NCI-H345 (cell line): ENCODE measurements around the gene SLC23A2.

ENCODE experiments used
- DNase-seq: peaks from one replicate; lab custom pipeline; 2025; lab: John Stamatoyannopoulos, UW

SLC23A2 gene

DNA sequence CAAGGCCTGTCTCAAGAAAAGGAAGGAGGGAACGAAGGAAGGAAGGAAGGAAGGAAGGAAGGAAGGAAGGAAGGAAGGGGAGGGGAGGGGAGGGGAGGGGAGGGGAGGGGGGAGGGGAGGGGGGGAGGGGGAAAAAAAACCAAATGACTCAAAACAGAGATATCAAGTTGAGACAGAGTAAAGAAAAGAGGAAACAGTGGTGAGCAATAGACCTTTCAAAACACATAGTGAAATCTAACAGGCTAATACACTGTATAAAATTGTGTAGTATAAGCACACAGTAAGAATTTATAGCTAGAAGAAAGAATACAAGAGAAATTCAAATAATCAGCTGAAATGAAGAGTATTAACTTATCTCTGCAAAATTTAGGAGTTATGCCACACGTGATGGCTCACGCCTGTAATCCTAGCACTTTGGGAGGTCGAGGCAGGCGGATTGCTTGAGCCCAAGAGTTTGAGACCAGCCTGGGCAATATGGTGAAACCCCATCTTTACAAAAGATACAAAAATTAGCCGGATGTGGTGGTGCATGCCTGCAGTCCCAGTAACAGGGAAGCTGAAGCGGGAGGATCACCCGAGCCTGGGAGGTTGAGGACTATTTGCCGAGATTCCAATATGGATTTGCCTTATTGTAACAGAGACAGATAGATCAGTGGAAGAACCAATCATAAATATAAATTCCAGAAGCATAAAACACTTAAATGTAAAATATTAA lies 156.4 kb downstream of the SLC23A2 start:
- DNase-seq = no peak

DNA sequence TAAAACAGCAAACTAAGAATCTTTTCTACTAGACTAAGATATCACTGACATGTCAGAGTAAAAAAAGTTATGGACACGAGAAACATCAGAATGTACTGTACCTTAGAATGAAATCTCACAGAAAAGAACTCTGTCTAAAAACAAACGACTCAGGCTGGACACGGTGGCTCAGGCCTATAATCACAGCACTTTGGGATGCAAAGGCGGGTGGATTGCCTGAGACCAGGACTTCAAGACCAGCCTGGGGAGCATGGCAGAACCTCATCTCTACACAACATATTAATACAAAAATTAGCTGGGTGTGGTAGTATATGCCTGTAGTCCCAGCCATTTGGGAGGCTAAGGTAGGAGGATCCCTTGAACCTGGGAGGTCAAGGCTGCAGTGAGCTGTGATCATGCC lies 157.0 kb downstream of the SLC23A2 start:
- DNase-seq = no peak

DNA sequence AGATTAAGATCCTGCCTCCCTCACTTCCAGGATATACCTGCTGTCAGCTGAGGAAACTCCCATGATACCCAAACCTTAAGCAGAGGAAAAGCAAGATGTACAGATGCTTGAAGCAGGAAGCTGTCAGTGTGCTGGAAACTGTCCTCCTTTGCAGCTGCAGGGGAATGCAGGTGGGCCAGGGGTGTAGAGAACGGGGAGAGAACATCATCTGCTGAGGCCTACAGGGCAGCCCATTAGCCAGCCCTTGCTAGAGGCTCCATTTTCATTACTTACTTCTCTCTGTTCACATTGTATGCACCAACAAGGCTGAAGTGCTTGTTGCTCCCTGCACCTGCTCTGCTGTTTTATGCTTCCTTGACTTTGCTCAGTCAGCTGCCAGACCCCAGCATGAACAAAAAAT lies 160.5 kb downstream of the SLC23A2 start:
- peak; percentile 70 for DNase-seq

DNA sequence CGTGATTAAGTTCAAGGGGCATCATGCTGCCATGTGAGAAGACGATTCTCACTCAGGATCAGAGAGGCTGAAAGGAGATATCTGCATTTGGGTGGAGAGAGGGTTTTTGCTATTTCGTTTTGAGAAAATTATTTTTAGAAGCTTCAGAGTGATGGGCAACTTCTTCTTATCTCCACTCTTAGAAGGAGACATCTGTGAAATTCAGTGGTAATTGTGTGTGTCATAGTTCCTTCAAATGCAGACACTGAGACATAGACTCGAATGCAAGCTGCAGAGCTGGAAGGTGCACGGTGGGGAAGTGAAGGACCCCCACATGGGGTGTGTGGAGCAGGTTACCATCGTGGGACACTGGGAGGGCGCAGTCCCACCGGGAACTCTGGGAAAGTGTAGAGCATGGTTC lies 162.8 kb downstream of the SLC23A2 start:
- DNase-seq = no peak

DNA sequence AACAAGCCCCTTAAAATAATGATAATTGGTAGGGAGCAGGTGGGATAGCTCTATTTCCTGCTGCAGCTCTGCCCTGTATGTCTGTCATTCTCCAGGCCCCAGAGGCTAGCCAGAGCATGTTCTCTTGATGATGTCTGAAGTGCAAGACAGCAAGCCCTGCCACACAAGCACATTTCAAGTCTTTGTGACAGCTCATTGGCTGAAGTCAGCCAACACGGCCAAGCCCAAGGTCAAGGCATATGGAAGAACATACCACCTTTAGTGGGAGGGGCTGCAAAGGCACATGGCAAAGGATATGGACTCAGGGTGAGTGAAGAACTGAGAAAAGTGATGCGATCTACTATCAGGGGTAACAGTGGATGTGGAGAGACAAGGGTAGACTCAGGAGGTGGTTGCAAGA lies 163.6 kb downstream of the SLC23A2 start:
- DNase-seq = no peak

DNA sequence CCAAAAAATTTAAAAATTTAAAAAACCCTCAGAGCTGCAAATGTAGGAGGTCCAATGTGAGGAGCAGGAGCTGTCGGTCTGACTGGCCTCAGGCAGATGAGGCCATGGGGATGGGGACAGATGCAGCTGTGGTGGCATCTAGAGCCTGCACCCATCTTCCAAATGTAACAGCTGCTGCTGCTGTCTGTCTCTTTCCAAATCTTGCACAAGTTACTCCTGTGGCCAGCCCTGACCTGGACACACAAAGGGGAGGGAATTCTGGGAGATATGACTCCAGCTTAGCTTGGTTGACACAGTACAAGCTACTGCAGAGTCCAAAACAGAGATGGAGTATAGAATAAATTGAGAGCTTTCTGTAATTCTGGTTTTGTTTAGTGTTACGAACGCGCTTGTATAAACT lies 164.4 kb downstream of the SLC23A2 start:
- no peak for DNase-seq

DNA sequence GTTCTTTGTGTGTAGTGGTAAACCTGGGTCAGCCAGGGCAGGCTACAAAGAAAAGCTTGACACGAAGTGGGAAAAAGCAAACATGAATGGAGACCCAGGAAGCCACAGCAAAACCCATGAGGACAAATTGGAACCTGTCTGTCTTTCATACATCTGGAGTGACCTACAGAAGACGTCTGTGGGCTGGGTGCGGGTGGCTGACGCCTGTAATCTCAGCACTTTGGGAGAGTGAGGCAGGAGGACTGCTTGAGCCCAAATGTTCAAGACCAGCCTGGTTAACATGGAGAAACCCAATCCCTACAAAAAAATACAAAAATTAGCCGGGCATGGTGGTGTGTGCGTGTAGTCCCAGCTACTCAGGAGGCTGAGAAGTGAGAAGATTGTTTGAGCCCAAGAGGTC lies 164.8 kb downstream of the SLC23A2 start:
- no peak for DNase-seq

DNA sequence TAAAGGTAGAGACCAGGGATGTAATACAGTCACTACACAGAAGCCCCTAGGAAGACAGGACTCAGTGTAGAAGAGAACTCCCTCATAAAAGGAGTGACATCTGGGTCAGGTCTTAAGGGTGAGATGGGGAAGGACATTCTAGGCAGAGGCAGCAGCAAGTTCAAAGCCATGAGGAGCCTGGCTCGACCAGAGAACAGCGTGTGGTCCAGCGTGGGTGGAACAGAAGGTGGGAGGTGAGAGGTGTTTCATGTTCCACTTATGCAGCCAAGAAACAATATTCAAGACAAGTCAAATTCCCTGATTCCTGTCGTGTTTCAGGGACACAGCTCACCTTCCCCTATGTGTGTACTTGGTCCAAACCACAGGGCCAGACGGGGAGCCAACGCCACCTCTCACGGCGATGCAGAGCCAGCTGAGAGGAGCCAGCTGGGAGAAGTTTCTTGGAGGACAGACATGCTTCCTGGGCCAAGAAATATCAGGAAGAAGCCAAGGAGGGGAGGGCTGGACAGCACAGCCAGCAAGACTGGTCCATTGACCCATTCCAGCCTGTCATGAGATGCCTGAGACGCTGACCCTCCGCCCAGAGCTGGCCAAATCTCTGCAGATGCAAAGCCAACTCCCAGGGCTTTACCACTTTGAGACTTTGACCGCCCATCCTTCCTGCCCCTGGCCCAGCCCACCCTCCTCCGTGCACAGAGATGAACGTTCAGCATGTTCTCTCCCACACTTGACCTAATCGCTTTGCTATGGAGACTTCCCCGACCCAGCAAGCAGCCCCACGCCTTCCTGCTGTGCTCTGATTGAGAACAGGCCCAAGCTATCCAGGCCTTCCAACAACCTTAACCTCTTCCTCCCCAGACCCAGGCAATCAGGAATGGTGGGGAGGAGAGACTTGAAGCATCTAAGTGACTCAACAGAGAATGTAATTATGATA lies 165.8 kb downstream of the SLC23A2 start:
- no peak for DNase-seq

DNA sequence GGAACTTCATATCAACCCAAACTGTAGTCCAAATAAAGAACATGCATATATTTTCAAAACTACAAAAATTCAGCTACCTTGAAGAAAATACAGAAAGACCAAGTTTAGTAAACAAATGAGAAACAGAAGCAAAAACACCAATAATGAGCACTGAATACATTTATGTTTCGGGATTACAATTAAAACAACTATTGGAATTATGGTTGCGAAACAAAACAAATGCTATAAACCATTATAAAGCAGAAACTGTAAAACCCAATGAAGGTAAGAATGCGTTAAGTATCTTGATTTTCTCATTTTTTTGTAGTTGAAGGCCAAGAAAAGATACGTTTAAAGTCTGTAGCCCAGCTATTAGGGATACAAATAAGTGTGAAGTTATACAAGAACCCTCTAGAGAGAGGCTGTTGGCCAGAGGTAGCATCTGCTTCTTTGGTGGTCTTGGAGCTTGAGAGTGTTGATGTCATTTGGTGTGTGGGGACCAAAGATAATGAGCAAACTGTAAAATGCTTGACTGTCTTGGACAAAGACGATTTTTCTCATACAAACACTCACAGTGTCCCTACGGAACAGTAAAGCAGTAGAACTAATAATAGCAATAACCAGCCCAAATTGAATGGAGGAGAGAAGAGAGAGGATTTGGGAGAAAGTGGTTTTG lies 168.1 kb downstream of the SLC23A2 start:
- DNase-seq = no peak

DNA sequence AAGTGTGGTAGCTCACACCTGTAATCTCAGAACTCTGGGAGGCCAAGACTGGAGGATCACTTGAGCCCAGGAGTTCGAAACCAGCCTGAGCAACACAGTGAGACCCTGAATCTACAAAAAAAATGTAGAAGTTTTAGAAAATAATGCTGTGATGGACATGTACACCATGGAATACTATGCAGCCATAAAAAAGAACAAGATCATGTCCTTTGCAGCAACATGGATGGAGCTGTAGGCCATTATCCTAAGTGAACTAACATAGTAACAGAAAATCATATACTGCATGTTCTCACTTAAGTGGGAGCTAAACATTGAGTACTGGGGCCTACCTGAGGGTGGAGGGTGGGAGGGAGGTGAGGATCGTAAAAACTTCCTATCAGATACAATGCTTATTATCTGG lies 168.8 kb downstream of the SLC23A2 start:
- DNase-seq = no peak

DNA sequence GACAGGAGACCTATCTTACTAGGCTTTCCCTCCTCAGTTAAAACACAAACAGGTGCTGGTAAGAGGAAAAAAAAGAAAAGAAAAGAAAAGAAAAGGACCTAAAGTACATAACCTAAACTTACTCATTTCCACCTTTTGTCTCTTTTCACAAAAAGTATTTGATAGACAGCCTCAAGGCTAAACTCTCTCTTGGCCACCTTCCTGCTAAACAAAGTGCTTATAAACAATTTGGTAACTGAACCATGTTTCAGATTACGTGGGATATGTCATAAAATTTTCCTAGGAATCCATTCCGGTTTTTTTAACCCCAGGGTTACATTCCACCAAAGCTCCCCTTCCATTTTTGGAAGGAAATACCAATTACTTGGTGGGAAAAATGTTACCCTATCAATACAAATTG lies 170.6 kb downstream of the SLC23A2 start:
- no peak for DNase-seq

DNA sequence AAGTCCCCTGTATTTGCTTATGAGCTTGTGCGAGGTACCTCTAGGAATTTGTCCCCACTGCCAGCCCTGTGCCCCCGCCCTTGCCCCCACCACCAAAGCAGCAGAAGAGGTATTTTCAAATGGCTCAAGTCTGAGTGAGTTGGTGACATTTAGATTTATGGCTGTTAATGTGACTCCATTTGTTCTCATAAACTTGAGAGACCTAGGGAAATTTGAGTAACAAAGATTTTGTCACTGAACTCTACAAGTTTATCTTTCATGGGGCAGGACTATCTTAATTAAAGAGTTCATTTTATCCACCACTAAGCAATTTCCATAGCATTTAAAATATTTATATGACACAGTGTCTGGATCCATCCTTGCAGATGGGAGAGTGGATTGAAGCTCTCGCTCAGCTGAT lies 171.1 kb downstream of the SLC23A2 start:
- DNase-seq = no peak

DNA sequence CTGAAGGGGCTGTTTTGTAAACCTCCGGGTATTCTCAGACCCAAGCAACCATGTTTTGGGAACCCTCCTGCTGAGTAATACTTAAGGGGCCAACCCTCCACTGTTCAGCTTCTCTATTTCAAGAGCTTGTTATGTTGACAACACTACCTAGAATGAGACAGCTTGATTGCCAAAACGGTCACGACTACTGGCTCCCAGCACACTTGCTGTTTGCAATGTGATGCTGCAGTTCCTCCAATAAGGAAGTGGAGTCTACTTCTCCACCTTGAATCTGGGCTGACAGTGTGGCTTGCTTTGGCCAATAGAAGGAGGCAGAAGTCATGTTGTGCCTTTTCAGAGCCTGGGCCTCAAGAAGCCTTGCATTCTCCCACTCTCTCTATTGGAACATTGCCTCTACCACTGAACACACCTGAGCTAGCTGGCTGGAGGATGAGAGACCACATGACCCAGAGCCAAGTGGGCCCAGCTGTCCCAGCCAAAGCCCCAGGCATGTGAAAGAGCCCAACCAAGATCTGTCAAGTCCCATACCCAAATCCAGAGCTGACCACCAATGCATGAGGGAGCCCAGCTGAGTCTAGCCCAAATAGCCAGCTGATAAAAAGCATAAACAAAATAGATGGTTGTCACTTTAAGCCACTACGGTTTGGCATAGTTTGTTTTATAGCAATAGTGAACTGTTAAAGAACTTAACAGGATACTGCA lies 171.6 kb downstream of the SLC23A2 start:
- no peak for DNase-seq

DNA sequence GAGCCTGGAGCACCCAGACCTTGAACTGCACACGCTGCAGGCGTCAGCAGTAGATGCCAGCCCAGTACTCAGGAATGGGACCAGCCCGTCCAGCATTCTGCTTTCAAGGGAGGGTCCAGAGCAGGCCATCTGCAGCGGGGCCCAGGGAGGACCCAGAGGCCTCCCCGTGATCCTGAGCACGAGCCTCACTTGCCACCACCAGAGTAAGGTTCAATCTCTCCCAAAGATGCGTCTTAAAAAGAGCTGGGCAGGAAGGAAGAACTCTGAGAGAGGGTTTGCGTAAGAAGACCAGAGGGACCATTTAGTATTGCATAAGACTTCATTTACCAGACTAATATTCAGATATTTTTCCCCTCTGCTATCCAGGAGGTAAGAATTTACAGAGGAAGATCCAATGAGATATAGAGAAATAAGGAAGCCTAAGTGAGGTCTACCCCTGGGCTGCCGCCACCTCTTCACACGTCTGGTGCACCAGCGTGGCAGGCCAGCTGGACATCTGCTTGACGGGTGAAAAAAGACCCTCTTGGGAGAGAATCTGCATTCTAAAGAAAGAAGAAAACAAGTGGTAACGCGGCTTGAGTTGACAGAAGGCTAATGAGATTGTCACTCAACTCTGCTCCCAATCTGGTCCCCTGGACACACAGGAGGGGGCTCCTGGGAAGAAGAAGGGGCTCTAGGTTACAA lies 172.3 kb downstream of the SLC23A2 start:
- no peak for DNase-seq

DNA sequence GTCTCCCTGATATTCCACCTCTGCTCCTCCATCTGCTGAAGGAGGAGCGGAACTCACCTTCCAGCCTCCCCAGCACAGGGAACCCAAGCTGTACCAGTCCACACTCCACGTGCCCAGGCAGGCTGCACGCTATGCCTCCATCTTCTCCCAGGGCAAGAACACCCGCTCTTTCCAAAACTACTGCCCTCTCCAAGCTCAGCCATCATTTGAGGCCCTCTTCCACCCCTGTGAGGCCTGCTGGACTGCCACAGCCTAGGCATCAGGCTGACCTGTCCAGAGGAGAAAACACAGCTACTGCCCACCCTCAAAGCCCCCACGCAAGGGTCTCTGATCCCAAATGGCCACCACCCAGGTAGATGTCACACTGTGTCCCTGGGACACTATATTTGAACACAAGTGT lies 179.7 kb downstream of the SLC23A2 start:
- DNase-seq = no peak

DNA sequence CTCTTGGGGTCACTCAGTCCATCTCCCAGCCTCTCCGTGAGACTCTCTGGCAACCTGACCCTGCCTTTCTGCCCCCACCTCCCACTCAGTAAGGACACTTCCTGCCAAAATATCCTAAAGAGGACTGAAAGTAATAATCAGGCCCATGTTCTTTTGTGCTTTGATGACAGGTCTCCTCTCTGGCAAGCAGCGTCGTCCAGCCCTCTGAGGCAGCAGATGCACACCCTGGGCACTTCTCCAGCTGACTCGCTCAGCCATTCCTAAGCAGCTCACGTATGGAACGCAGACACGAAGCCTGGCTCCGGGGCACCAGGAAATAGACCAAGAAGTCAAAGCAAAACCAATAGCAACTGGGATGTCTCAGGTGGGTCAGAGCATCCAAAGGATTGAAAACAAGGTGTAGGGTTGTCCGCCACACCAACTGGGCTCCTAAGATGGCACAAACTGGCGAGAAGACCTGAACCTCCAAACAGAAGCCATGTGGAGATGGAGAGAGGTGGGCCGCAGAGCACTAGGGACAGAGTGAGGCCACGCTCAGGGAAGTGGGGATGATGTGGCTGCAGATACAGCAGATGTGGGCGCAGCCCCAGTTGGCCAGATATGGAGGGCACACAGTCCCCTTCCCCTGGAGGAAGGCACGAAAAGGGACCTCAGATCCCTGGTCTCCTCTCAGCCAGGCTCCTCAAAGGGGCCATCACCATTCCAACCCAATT lies 180.3 kb downstream of the SLC23A2 start:
- no peak for DNase-seq

DNA sequence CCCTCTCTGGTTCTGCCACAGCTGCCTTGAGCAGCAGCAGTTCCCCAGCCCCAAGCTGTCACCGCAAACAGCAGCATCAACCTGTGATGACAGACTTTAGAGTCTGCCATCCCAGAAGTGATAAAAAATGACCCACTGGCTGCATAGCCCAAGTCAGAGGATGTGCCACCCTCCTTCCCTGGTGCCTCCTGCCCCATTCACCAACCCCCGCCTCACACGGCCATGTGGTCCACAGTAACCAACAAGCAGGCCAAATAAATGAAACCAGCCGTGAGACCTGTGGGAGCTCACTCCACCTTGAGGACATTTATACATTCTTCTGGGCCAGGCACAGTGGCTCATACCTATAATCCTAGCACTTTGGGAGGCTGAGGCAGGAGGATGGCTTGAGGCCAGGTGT lies 181.4 kb downstream of the SLC23A2 start:
- DNase-seq = no peak

DNA sequence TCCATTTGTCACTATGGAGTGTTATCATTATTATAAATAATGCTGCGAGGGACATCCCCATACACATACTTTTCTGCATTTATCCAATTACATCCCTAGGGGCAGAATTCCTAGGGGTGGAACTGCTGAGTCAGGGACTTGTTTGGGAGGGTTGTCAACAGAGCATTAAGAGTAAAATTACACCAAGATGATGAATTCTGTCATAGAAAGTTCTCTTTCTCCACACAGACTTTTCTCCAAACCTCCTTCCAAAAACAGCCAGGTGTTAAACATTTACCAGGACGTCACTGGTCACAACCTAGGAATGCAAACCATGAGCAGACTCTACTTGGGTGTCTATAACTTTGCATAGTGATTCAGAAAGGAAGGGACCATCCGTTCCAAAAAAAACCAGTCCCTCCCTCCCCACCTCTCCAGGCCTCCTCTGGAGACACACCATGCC lies 184.1 kb downstream of the SLC23A2 start:
- DNase-seq = no peak

DNA sequence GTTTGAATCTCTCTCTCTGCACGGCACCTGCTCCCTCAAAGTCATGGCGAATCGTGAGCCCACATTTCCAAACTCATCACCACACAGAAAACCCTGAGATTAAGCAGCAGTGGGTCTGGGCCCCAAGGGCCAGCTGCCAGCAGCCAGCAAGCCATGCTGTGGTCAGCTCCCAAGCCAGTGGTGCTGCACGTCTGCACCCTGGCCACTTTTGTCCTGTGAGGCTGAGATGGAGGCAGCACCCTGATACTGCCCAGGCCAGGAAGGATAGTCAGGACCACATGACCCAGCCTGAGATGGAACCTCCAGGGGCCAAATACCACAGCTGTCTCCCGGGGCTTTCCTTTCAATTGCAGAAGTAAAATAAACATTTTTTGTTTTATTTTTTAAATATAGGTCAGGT lies 185.7 kb downstream of the SLC23A2 start:
- DNase-seq = no peak

DNA sequence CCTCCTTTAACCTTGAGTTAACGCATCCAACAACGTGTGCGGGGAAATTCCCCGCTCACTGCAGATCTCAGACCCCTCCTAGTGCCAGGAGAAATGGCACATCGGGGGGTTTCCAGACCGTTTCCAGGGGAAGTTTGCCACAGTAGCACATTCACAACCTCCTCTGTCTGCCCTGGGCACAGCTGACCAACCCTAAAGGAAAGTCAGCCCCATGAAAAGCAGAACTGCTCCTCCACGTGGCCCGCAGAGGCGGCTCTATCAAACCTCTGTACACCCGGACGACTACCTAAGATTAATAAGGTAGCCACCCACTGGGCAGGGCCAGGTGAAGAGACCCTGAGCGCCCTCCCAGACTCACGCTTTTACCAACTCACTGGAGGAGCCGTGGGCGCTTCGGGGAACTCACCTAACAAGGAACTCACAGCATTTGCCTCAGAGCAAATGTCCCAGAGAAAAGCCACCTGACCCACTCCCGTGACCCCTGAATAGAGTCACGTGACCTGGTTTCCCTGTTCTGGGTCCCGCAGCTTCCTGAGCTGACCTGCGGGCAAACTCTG lies 186.5 kb downstream of the SLC23A2 start:
- no peak for DNase-seq
